Measurements from ENCODE around the gene CIDEA.
"Not testable (repeated sequence)": the region's sequence is repeated elsewhere in the genome, so short reads cannot be mapped to it uniquely, and the experiment has no call there.

The CIDEA gene

DNA sequence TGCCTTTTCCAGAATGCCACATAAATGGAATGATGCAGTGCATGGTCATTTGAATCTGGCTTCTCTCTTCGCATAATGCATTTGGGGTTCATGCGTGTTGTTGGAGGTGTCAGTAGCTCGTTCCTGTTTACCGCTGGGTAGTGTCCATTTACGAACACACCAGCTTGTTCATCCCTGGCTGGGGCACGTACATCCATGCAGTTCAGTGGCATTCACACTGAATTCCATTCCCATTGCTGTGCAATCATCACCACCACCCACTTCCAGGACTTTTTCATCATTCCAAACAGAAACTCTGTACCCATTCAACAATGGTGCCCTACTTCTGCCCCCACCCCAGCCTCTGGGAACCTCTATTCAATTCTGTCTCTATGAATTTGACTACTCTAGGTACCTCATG lies 14.7 kb upstream of the CIDEA start:
- no peak for DNase-seq

DNA sequence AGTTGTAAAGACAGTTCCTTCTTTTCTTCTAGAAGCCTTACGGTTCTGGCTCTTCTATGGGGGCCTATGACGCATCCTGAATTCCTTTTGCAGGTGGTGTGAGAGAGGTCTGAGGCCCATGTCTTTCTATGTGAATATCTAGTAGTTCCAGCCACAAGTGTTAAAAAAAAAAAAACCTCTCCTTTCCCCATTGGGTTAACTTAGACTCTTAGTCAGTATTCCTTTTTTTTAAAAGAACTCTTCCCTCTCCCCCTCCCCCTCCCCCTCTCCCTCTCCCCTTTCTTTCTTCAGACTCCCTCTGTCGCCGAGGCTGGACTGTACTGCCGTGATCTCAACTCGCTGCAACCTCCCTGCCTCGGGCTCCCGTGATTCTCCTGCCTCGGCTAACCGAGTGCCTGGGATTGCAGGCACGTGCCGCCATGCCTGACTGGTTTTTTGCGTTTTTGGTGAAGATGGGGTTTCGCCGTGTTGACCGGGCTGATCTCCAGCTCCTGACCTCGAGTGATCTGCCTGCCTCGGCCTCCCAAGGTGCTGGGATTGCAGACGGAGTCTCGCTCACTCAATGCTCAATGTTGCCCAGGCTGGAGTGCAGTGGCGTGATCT lies 11.4 kb upstream of the CIDEA start:
- DNase-seq, result no peak

DNA sequence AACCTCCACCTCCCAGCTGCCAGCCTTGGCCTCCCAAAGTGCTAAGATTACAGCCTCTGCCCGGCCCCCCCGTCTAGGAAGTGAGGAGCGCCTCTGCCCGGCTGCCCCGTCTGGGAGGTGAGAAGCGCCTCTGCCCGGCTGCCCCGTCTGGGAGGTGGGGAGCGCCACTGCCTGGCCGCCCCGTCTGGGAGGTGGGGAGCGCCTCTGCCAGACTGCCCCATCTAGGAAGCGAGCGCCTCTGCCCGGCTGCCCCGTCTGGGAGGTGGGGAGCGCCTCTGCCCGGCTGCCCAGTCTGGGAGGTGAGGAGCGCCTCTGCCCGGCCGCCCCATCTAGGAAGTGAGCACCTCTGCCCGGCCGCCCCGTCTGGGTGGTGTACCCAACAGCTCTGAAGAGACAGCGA lies 10.9 kb upstream of the CIDEA start:
- DNase-seq, result not testable (repeated sequence)

- no peak for DNase-seq
These were observed 8.4 kb upstream of the CIDEA start for GRCh38 chr18:12245793-12246135.

DNA sequence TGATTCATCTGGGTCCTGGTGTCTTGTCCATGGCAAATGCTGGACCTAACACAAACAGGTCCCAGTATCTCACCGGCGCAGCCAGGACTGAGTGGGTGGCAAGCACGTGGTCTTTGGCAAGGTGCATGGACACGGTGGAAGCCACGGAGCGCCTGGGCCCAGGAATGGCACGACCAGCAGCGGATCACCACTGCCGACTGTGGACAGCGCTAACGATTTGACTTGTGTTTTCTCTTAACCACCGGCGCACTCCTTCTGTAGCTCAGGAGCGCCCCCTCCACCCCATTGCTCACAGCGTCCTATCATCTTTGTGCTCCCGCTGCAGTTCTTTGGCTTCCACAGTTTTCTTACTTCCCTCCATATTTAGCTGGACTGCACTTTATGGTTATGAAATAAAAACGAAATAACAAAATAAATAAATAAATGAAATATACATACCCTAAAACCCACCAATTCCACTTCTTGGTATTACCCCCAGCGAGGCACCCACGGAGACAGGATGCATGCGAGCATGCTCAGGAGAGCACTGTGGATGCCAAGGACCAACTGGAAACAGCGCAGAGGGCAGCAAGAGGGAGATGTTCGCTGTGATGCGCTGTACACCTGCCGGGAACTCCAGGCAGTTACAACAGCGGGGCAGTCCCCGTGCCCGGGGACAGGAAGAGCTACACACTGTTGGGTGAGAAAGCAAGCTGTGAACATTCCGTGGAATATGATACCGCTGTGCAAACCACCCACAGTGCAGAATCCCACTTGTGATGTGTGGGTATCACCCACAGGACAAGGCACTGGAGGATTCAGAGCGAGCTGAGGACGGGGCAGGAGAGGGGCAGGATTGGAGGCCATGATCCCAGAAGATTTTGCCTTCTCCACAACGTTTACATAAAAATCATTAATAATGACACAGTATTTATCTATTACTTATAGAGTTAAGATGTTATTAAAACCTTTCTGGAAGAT lies 7.0 kb upstream of the CIDEA start:
- no peak for DNase-seq

- no peak for DNase-seq
These were observed 6.2 kb upstream of the CIDEA start for GRCh38 chr18:12247946-12248345.

- no peak for DNase-seq
These were observed 5.0 kb upstream of the CIDEA start for GRCh38 chr18:12248926-12249720.

GRCh38 chr18:12251311-12251710 lies 2.9 kb upstream of the CIDEA start:
- DNase-seq, result no peak

DNA sequence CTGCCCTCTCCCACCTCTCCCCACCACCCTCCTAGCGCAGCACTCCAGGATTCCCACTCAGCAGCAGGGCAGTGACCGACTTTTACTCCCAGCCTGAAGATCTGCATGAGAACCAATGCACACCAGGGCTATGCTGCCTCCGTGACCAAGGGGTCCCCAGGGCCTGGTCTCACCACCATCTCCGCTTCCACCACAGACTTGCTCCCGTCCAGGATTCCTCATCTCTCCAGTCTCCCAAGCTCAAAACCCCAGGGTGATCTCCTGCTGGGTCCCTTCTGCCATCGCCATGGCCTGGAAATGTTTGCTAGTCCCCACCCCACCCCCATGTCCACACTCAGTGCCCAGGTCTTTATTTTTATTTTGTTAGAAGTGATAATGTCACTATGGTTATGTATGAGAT lies 2.1 kb upstream of the CIDEA start:
- DNase-seq, result no peak

DNA sequence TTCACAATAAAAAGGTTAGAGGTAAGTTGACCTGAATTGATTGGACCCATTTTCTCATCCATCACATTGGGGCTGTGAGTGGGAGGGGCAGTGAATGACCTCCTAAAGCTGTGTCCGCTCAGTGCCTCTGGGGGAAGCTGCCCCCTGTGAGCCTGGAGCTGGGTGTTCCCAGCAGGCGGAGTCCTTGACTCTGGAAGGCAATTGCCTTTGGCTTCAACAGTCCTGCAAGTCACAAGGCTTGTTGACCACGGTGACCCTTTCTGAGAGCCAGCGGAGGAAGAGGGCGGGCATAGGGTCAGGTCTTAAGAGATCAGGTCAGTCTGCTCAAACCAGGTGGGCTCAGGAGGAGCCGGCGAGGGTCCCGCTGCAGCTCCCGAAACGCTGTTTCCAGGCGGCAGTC lies 1.1 kb upstream of the CIDEA start:
- no peak for DNase-seq

DNA sequence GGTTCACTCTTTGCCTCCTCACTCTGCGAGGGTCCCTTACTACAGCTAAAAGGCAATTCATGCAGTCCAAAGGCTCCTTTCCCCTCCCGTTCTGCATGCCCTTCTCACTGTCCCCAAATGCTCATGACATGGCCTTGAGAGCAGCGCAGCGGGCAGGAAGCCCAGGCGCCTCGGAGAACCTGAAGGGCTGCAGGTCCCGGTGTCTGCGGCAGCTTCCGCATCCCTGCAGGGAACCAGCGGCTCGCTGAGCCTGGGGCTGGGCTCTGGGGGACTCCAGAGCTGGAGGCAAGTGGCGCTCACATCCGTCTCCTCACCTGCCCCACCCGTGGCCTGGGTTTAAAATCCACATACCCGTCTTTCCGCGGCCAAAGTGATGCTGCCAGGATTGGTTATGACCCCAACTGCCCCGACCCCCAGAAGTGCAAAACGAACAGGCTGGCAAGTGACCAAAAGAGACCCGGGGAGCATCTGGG lies 462 bp upstream of the CIDEA start:
- no peak for DNase-seq

- DNase-seq, result no peak
These were observed 805 bp downstream of the CIDEA start for GRCh38 chr18:12254820-12255511.

DNA sequence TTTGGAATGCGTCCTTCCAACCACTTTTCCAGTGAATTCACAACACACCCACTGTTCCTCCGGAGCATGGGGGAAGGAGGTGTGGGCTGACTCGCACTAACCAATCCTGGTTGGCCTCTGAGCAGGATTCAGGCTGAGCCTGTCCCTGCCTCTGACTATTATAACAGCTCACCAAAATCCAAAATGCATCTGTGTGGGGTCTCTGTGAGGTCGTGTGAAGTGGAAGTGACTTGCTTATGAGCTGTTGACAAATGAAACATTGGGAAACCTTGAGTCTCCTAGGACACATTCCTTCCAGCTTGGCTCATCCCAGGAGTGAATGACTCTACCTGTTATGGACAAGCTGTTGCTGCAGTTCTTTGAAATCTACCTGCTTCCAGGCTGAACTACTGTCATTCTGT lies 1.5 kb downstream of the CIDEA start:
- DNase-seq, result no peak

DNA sequence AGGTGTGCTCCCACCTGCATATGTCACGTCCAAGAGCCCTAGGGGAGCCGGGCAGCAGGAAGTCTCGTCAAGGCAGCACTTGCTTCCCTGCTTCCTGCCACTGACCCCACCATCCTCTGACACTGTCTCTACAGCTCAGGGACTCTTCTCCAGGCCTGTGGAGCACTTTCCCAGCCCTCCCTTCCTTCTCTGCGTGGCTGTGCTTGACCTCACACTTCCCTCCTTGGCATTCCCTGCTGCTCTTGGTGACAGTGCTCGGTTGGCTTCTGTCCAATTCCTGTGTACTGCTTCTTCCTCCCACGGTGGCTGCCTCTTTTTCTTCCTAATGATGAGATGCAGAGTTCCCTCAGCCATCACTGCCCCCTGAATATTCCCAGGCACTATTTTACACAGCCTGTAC lies 2.8 kb downstream of the CIDEA start:
- no peak for DNase-seq

- DNase-seq, result no peak
These were observed 4.0 kb downstream of the CIDEA start for GRCh38 chr18:12257996-12258718.

DNA sequence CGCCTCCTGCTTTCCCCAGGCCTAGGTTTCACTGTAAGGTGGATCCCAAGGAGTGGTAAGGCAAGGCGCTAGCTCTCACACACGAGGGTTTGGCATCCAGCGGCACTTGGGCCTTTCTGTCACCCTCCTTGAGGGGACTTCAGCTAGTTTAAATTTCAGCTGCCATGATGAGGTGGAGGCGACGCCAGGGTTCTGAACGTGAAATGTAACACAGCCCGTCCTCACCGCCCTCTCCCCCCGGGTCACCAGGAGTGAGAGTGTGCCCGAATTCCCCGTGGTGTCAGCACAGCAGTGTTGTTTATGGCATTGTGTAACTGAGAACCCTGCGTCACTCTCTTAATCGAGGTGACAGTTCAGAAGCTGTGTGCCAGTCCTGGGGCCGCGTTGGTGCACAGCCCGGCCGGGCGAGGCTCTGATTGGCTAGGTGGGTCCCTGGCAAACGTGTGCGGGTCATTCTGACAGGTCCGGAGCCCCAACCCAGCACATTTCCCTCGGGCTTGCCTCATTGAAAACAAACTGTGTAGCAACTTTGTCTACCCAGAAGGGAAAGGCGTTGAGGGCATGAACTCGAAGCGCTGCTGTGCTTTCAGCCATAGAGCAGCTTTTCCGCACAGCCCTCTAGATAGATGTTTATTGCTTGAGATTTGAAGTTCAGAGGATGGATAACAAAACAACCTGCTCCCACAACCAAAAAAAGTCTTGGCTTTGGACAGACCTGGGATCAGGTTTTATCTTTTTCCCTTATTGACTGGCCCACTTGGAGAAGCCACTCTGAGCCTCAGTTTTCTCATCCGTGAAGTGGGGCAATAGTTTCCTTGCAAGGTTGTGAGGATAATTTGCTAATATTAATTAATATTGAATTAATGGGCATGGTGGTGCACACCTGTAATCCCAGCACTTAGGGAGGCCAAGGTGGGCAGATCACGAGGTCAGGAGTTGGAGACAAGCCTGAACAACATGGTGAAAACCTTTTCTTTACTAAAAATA lies 4.9 kb downstream of the CIDEA start:
- no peak for DNase-seq

DNA sequence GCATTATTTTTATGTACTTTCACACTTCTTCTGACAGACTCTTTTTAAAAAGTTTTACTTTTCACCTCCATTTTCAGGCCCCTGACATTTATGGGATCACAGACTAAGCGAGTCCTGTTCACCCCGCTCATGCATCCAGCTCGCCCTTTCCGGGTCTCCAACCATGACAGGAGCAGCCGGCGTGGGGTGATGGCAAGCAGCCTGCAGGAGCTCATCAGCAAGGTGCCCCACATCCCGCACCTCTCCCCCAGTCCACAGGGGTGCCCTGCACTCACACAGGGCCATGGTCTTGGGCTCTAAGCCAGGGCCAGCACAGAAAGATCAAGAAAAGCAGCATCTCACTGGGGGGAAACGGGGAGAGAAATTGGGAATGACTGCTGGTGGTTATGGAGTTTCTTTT lies 8.6 kb downstream of the CIDEA start:
- no peak for DNase-seq

- DNase-seq, result no peak
These were observed 10.7 kb downstream of the CIDEA start for GRCh38 chr18:12264864-12265263.

- peak; percentile 23 for DNase-seq
These were observed 17.4 kb downstream of the CIDEA start for GRCh38 chr18:12271376-12272235.

GRCh38 chr18:12274793-12275192 lies 20.6 kb downstream of the CIDEA start:
- DNase-seq, result no peak

Data from activated CD4-positive, alpha-beta T cell treated with anti-CD3 and anti-CD28 coated beads for 1 hour (primary cell).